UCSD-AML1 (cell line): Measurements from ENCODE around the gene TESK2.
"Not testable (repeated sequence)": the region's sequence is repeated elsewhere in the genome, so short reads cannot be mapped to it uniquely, and the experiment has no call there.

Source experiments
- DNase-seq: peaks from one replicate; lab custom pipeline; 2025; ENCODE audit not compliant: unreplicated experiment; lab: John Stamatoyannopoulos, UW

Gene TESK2

DNA sequence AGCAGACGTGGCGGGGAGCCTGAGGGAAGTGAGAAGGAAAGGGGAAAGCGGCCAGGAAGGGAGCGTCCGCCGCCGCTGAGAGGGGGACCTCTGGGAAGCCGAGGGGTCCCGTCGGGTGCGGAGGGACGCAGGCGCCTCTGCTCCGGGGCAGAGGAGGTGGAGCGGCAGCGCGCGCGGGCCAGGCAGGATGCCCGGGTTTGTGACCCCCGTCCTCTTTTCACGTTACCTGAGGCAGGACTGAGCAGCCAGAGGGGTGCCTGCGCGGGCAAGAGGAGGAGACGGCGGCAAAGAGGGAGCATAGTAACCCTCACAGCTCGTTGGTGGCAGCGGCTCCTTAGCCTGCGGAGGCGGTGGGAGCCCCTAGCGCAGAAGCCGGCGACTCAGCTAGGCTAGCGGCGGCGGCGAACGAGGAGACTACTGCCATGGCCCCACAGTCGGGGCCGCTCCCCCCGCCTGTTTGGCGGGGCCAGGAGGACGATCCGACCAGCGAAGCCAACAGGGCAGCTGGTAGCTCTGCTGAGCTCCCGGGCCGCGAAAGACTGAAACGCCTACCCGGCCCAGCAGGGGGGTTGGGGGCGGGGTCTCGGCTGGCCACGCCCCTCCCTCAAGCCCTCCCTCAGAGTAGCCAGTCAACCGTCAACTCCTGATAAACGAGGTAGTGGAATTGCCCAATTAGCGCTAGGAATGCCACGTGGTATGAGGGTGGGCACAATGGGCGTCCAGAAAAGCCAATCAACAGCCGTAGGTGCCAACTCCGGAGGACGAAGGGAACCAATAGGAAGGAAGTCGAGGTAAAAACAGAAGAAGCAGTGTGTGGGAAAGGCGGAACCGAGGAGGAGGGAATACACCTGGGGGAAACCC, at the start of gene TESK2:
TSS of gene TESK2 (minus strand) at position 538 of the 861 bp plus-strand sequence. CDS start 33,378 bp downstream, outside the sequence.
- peak; percentile 97 for DNase-seq

GRCh38 chr1:45536886-45537285, 45.9 kb upstream of the TESK2 start:
- DNase-seq: no peak

GRCh38 chr1:45535988-45536766, 45.2 kb upstream of the TESK2 start:
- no peak for DNase-seq

GRCh38 chr1:45531873-45532272, 40.9 kb upstream of the TESK2 start:
- DNase-seq: no peak

GRCh38 chr1:45530632-45531135, 39.7 kb upstream of the TESK2 start:
- no peak for DNase-seq

DNA sequence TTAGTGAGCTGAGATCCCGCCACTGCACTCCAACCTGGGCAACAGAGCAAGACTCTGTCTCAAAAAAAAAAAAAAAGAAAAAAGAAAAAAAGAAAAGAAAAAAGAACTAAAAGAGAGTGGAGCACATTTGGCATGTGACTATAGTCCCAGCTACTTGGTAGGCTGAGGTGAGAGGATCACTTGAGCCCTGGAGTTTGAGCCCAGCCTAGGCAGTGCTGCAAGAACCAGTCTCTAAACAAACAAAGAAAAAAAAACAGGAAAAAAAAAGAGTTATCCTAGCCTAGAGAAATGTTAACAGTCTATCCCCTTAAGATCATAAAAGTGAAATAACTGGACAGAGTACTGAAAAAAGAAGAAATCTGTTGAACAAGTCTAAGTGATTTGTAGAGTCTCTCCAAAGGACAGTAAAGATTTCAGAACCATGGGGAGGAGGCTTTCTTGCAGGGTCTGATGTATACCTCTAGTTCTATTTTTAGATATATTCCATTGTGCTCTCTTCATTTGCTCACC, 35.2 kb upstream of the TESK2 start:
- no peak for DNase-seq

- not testable (repeated sequence) for DNase-seq
These were observed 33.0 kb upstream of the TESK2 start for GRCh38 chr1:45523975-45524374.

DNA sequence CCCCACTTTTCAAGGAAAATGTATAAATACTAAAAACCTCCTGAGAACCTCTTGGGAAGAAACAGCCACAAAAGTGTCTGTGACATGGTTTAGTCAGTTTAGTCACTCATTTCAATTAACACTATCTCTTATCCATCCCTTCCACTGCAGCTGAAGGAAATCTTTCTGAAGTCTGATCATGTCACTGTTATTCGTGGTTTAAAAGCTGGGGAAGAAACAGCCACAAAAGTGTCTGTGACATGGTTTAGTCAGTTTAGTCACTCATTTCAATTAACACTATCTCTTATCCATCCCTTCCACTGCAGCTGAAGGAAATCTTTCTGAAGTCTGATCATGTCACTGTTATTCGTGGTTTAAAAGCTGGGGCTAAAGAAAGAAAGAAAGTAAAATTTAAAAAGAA, 32.6 kb upstream of the TESK2 start:
- DNase-seq: not testable (repeated sequence)

- no peak for DNase-seq
These were observed 31.6 kb upstream of the TESK2 start for GRCh38 chr1:45522324-45523104.

DNA sequence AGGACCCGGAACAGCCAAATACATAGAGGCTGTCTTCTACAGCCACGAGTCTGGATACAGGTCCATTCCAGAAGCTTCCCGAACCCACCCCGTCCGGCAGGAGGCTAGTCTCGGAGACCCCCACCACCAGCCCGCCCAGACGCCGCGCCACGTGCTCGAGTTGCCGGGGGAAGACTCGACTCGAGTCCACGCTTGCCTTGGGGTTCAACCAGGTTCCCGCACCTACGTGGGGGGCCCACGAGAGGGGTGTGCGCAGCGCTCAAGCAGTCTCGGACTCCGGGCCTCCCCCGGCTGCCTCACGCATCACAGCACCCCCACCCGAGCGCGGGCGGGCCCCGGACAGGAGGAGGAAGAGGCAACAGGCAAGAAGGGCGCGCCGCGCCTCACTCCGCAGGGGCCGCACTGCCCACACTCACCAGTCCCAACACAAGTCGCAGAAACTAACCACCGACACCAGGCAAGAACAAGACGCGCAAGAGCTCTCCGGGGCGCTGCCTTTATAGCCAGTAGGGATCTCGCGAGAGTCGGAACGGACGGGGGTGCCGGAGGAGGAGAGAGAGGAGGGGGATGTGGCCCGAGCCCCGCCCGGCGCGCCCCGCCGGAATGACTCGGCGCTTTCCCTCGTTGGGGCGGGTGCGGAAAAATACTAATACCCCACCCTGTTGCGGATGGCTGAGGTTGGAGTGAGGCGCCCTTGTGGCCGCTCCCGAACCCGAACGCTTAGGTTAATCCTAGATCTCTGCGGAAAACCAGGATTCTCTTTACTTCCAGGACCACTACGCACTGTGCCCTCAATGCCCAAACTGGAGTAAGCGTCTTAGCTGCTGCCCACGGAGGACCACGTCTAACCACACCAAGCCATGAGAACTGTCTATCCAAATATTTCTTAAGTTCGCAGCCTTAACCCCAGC, 30.7 kb upstream of the TESK2 start, which contains the start of gene PRDX1:
TSS of gene PRDX1 (minus strand) at position 472 of the 911 bp plus-strand sequence. CDS start 2,841 bp downstream, outside the sequence.
- DNase-seq: peak; percentile 97

GRCh38 chr1:45519774-45520173, 28.8 kb upstream of the TESK2 start:
- DNase-seq: not testable (repeated sequence)

GRCh38 chr1:45518910-45519309, 27.9 kb upstream of the TESK2 start:
- no peak for DNase-seq

- DNase-seq: not testable (repeated sequence)
These were observed 27.4 kb upstream of the TESK2 start for GRCh38 chr1:45518366-45518765.

GRCh38 chr1:45516465-45516864, 25.5 kb upstream of the TESK2 start:
- no peak for DNase-seq

GRCh38 chr1:45516036-45516435, 25.1 kb upstream of the TESK2 start:
- no peak for DNase-seq

- not testable (repeated sequence) for DNase-seq
These were observed 22.7 kb upstream of the TESK2 start for GRCh38 chr1:45513532-45514260.

DNA sequence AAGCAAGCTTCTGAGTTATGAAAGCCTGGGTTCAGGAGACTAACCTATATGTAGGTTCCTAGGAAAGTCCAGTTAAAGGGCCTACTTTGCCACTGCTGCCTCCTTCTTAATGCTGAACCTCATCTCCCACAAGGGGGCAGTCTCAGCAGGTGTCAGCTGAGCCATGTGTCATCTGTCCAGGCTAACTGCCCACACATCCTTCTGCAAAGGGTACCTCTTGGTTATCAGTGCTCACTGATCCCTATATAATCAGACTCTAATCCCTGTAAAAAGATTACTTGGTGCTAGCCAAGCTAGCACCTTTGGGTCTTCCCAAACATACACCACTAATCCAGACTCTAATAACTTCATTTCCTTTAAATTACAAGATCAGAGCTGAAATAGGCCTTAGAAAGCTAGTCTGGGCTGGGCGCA, 21.7 kb upstream of the TESK2 start:
- DNase-seq: peak; percentile 42

DNA sequence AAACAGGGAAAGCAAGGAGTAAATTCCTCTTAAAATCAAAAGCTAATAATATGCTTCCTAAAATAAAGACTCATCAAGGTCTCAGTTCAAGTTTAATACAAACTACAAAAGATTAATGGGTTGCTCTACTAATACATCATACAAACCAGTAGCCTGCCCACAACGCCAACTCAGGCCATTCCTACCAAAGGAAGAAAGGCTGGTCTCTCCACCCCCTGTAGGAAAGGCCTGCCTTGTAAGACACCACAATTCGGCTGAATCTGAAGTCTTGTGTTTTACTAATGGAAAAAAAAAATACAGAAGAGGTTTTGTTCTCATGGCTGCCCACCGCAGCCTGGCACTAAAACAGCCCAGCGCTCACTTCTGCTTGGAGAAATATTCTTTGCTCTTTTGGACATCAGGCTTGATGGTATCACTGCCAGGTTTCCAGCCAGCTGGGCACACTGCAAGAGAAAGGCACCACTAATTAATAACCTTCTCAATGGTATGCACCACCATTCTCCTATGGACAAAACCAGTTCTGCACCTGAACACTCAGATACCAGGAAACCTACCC, 20.1 kb upstream of the TESK2 start:
- DNase-seq: no peak
